Left lung (tissue), 10 donors: ENCODE results near the gene SLC9A3. TPM values are rescaled to one million over a fixed set of nuclear protein-coding genes. Genes with fewer than 3 reads are reported as not detected.

Experiments used
- ATAC-seq: fragments of 200-7000 bp; cut with Tn5 transposase; one replicate; pipeline ENCODE4 v1.9.1; 2020; ENCODE audit warnings: moderate library complexity
- DNase-seq, 4 donors: peaks; one replicate each; pipeline ENCODE4 v3.0.0-alpha.2; 2013 to 2020
- H3K27ac ChIP-seq, 2 donors: fragments of 200-600 bp; sonication (generic) in 1 of 2; one replicate each; pipeline versions ENCODE4 v1.5.0 to v1.8.0; 2020 to 2021
- H3K27me3 ChIP-seq, 2 donors: fragments of 200-600 bp; sonication (generic) in 1 of 2; one replicate each; pipeline versions ENCODE4 v1.5.0 to v1.8.0; 2020 to 2021
- H3K36me3 ChIP-seq, 2 donors: fragments of 200-600 bp; sonication (generic) in 1 of 2; one replicate each; pipeline versions ENCODE4 v1.5.0 to v1.8.0; 2020 to 2021
- H3K4me1 ChIP-seq, 2 donors: fragments of 200-600 bp; one replicate each; pipeline ENCODE4 v1.8.0; 2021
- H3K4me3 ChIP-seq, 2 donors: fragments of 200-600 bp; sonication (generic) in 1 of 2; one replicate each; pipeline versions ENCODE4 v1.5.0 to v1.8.0; 2020 to 2021; ENCODE audit warnings: mild to moderate bottlenecking in 1 of 2
- H3K9me3 ChIP-seq, 2 donors: fragments of 200-600 bp; sonication (generic) in 1 of 2; one replicate each; pipeline versions ENCODE4 v1.5.0 to v1.8.0; 2020 to 2021
- intact Hi-C, 2 donors: fragments of 100-400 bp; cut with DNase I; formaldehyde crosslinking; loops; one replicate each; pipeline versions ENCODE4 v1.11.2 to v1.14.2; 2022
- polyA plus RNA-seq, 6 donors: library from polyadenylated mRNA; unstranded; fragments of 120-200 nt; gene quantifications; one replicate each; pipeline ENCODE4 v1.2.1, GENCODE V29; 2013; ENCODE audit not compliant: insufficient read length in 6 of 6
- total RNA-seq, 2 donors: library from RNA; stranded (reverse); fragmentation: NEBNext Ultra II Directional; extraction: Animal tissue kit (Norgen Biotek cat#: 25700); gene quantifications; one replicate each; pipeline ENCODE4 v1.2.1, GENCODE V29; 2021
- TF ChIP-seq, protein P1 (sequence below), 2 donors: fragments of 200-600 bp; sonication (generic) in 1 of 2; IDR thresholded peaks; one replicate each; pipeline versions ENCODE4 v1.5.0 to v1.8.0; 2021; ENCODE audit warnings: antibody characterized with exemption in 2 of 2
- donor health status: DM: no; HTN: yes; CAD: no.
- donor health status: DM: no; HTN: no; CAD: no.

The SLC9A3 gene
- total and polyA plus RNA-seq, 8 donors, result 0.99 to 4.3 (median 2.9) TPM

GRCh38 chr5:445591-445990, 78.7 kb downstream of the SLC9A3 start:
- H3K9me3 ChIP-seq, result no peaks in the 10 kb centered on the region
- intact Hi-C loops, result no loop called here
- H3K27ac ChIP-seq, result no peak overlapping the region
- ATAC-seq (no peak), DNase-seq (no peak)
- H3K4me3 ChIP-seq, result no peak overlapping the region
- TF ChIP-seq, protein P1, sequence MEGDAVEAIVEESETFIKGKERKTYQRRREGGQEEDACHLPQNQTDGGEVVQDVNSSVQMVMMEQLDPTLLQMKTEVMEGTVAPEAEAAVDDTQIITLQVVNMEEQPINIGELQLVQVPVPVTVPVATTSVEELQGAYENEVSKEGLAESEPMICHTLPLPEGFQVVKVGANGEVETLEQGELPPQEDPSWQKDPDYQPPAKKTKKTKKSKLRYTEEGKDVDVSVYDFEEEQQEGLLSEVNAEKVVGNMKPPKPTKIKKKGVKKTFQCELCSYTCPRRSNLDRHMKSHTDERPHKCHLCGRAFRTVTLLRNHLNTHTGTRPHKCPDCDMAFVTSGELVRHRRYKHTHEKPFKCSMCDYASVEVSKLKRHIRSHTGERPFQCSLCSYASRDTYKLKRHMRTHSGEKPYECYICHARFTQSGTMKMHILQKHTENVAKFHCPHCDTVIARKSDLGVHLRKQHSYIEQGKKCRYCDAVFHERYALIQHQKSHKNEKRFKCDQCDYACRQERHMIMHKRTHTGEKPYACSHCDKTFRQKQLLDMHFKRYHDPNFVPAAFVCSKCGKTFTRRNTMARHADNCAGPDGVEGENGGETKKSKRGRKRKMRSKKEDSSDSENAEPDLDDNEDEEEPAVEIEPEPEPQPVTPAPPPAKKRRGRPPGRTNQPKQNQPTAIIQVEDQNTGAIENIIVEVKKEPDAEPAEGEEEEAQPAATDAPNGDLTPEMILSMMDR (IDR thresholded peaks at IDR 0.05), result no peak
- peaks cover 3 to 49% of the 10 kb centered on the region in 2 donors for H3K36me3 ChIP-seq
- peaks cover 0 to 54% of the 10 kb centered on the region in 2 donors for H3K4me1 ChIP-seq
- no peaks in the 10 kb centered on the region for H3K27me3 ChIP-seq

GRCh38 chr5:444226-444625, 80.0 kb downstream of the SLC9A3 start:
- H3K4me1 ChIP-seq, result peaks cover 0 to 52% of the 10 kb centered on the region in 2 donors

GRCh38 chr5:443239-444151, 80.8 kb downstream of the SLC9A3 start:
- H3K9me3 ChIP-seq, result no peaks in the 10 kb centered on the region
- TF ChIP-seq, protein P1 (IDR thresholded peaks at IDR 0.05), result no peak
- ATAC-seq (peak; percentile 4), DNase-seq (no peak)
- no peaks in the 10 kb centered on the region for H3K27me3 ChIP-seq
- H3K4me1 ChIP-seq, result peaks cover 0 to 45% of the 10 kb centered on the region in 2 donors
- peak overlapping the region; percentile 62 to 86 for H3K27ac ChIP-seq
- peaks cover 1 to 28% of the 10 kb centered on the region in 2 donors for H3K36me3 ChIP-seq
- peak overlapping the region; percentile 88 to 94 for H3K4me3 ChIP-seq
- intact Hi-C loops, result no loop called here

More at GRCh38 chr5:444226-444625, 80.0 kb downstream of the SLC9A3 start:
- ATAC-seq (no peak), DNase-seq (no peak)
- TF ChIP-seq, protein P1 (IDR thresholded peaks at IDR 0.05), result no peak
- Histone ChIP-seq H3K27ac (no peak overlapping the region), H3K9me3 (no peaks in the 10 kb centered on the region), H3K36me3 (peaks cover 3 to 36% of the 10 kb centered on the region in 2 donors), H3K27me3 (no peaks in the 10 kb centered on the region), H3K4me3 (peak overlapping the region in 1 of 2 donors; percentile 88)
- intact Hi-C loops, result no loop called here

GRCh38 chr5:442335-443238, 81.7 kb downstream of the SLC9A3 start, which contains the start of gene EXOC3:
TSS of gene EXOC3 (plus strand) at chr5:443176. CDS start at chr5:446206, 3,030 bp downstream.
- H3K27me3 ChIP-seq, result no peaks in the 10 kb centered on the region
- peaks cover 0 to 19% of the 10 kb centered on the region in 2 donors for H3K36me3 ChIP-seq
- intact Hi-C loops, result no loop called here
- TF ChIP-seq, protein P1 (IDR thresholded peaks at IDR 0.05), result no peak
- peak; percentile 73 to 93 (median 81) for DNase-seq
- ATAC-seq, result peak; percentile 96
- H3K4me3 ChIP-seq, result peak within 1 kb of the TSS; percentile 88 to 94
- H3K4me1 ChIP-seq, result peaks cover 0 to 36% of the 10 kb centered on the region in 2 donors
- H3K27ac ChIP-seq, result peak within 1 kb of the TSS; percentile 62 to 86
- no peaks in the 10 kb centered on the region for H3K9me3 ChIP-seq
